HG02981 (cell line): ENCODE data around the gene ACAD8.

Experiments
- ATAC-seq: cut with Tn5 transposase; IDR thresholded peaks from one replicate; pipeline ENCODE4 v1.9.1; 2021; ENCODE audit warnings: mild to moderate bottlenecking, moderate library complexity; ENCODE audit not compliant: unreplicated experiment

Gene ACAD8

GRCh38 chr11:134253188-134253993 lies at the start of gene ACAD8, which contains the start of gene THYN1:
TSS of gene ACAD8 (plus strand) at chr11:134253568. CDS start at chr11:134253601, 33 bp downstream.
TSS of gene THYN1 (minus strand) at chr11:134253352. CDS start at chr11:134252882, 470 bp downstream.
- ATAC-seq = peak; percentile 99

GRCh38 chr11:134205729-134206128 lies 47.6 kb upstream of the ACAD8 start:
- ATAC-seq = no peak

GRCh38 chr11:134206185-134206584 lies 47.2 kb upstream of the ACAD8 start:
- ATAC-seq = no peak

GRCh38 chr11:134207538-134208239 lies 45.7 kb upstream of the ACAD8 start:
- no peak for ATAC-seq

DNA sequence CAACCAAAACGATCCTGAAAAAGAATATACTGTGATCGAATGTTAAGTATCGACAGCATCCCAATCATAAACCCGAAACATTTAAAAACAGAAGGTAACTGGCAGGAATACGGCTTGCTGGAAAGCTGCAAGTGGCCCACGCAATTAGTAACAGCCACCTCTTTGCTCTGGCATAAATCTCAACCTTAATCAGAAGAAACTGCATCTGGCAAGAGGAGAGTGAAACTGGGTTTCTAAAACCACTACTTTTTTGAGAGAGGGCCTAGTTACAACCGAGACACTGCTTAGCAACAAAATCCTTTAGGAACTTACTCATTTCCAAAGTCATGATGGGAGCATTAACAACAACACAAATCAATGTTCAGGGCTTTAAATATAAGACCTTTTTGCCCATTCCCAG lies 37.5 kb upstream of the ACAD8 start:
- no peak for ATAC-seq

DNA sequence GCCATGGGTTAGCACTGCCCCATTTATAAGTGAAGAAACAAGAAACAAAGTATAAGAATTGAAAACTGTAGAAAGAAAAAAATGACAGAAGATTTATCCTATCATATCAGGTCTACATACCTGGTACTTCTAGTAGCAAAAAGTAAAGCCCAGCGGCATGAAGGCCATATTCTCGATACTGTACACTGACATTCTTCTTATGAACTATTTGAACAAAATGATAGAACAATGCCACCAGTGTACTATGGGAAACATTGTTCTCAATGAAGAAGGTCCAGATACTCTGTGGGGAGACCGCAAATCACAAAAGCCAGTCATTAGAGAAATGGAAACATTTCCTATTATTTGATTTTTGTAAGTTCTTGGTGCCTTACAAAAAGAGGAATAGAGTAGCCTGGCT lies 36.6 kb upstream of the ACAD8 start:
- ATAC-seq = no peak

DNA sequence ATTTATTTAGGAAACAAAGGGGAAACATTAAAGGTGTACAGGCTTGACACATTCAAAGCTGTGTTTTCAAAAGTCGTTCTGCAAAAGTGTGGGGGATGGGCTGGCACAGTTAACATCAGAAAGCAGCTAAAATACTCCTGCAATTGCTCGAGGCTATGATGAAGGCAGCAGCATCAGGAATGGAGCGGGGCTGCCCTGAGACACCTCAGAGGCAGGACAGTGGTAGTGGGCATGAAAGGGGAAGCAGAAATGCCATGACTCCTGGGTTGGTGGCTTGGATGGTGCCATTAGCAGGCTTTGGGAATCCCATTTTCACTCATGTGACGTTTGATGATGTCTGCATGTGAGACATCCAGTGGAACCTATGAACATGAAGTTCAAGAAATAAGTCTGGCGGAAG lies 30.2 kb upstream of the ACAD8 start:
- no peak for ATAC-seq

- ATAC-seq = peak; percentile 70
Measured at GRCh38 chr11:134223836-134224709, 29.3 kb upstream of the ACAD8 start, which contains the start of the genes NCAPD3 and VPS26B. TSS of gene NCAPD3 (minus strand) at chr11:134223967. CDS start at chr11:134223926, 41 bp downstream. TSS of gene VPS26B (plus strand) at chr11:134224671. CDS start at chr11:134225123, 452 bp downstream.

DNA sequence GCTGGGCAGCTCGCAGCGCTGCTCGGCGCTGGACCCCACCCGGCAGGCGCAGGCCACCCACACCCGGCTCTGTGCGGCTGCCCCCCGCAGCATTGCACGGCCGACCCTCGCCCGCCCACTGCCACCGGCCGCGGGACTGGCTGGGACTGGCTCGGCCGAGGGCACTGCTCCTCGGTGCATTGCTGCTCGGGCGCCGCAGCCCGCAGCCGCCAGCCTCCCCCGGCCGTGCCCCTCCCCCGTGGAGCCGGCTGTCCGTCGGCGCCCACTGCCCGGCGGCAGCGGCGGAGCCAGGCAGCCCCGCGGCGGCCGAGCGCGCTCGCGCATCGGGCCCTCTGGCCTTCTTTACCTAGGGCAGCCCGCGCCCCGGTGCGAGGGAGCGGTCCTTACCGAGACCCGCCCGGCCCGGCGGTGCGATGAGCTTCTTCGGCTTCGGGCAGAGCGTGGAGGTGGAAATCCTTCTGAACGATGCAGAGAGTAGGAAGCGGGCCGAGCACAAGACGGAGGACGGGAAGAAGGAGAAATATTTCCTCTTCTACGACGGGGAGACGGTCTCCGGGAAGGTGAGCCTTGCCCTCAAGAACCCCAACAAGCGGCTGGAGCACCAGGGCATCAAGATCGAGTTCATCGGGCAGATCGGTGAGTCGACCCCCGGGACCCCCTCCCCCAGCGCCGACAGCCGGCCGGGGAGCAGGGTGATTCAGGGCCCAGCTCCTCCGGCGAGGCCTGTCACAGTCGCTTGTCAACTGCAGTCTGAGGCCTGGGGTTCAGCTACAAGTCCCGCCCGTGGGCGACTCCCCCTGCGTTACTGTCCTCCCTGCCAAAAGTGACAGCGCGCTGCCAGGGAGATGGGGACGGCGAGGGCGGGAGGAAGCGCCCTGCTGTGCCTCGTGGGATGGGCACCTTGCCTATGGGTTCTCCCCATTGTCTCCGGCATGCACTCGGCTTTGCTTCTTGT lies 28.4 kb upstream of the ACAD8 start:
- ATAC-seq = peak; percentile 23

GRCh38 chr11:134226806-134227325 lies 26.5 kb upstream of the ACAD8 start:
- no peak for ATAC-seq

DNA sequence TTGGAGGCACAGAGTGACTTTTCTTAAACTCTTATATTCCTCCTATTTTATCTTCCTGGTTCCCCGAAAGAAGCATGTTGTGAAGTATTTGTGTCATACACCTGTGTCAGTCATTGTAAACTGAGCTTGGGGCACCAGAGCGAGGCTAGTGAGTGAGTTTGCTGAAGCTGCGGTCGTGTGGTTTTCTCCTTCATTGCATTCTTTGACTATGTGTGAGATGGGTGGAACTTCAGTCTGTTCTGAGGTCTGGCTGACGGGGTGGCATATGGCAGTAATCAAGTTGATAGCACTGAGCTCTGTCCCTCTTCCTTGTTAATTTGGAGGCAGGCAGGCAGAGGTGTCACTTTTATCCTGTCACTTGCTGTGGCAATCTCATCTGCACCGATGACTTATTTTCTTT lies 24.7 kb upstream of the ACAD8 start:
- ATAC-seq = peak; percentile 46

DNA sequence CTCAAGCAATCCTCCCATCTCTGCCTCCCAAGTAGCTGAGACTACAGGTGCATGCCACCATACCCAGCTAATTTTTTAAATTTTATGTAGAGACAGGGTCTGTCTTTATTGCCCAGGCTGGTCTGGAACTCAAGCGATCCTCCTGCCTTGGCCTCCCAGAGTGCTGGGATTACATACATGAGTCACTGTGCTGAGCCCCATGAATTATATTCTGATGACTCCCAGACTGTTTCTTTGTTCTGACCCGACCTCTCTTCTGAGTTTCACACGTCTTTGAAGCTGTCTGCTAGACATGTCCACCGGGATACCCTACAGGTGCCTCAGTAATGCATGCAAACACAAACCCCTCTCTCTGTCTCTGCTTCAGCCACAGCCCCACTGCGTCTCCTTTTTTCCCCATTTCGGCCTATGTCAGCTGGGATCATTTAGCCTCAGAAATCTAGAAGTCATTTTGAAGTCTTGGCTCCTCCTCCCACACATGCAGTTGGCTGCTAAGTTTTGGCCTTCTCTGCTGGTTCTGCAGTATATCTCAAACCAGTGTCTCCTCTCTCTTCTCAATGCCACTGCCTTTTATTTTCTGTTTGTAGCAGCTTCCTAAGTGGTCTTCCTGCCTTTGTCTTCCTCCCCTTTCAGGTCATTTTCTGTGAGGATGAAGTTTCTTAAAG lies 24.1 kb upstream of the ACAD8 start:
- no peak for ATAC-seq

GRCh38 chr11:134230339-134230738 lies 23.0 kb upstream of the ACAD8 start:
- ATAC-seq = no peak

DNA sequence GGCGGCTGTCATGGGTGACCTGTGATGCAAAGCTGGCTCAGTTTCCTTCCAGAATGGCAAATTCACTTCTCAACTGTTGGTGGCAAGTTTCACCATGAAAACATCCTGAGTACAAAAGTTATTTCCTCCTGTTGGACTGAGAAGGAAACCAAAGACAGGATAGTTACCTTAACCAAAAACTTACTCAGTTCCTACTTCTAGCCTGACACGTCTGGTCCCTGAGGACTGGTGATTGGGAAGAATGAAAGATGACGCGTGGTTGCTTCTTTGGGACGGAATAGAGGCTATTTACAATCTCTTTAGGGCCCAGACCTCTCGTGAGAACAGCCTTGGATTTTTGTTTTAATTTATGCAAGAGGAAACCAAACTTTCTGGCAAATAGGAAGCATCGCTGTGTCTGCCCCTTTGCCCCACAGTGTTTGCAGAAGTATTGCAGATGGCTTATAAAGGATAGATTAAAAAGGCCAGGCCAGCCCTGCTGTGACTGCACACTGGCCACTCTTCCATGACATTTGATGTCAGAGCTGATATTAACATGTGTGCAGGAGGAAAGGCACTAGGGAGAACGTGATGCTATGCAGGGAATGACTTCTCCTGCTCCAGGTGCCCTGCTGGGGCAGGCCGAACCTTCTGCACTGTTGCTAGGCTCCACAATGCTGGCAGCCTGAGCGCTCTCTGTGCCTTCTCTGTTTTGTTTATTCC lies 21.3 kb upstream of the ACAD8 start:
- peak; percentile 27 for ATAC-seq

DNA sequence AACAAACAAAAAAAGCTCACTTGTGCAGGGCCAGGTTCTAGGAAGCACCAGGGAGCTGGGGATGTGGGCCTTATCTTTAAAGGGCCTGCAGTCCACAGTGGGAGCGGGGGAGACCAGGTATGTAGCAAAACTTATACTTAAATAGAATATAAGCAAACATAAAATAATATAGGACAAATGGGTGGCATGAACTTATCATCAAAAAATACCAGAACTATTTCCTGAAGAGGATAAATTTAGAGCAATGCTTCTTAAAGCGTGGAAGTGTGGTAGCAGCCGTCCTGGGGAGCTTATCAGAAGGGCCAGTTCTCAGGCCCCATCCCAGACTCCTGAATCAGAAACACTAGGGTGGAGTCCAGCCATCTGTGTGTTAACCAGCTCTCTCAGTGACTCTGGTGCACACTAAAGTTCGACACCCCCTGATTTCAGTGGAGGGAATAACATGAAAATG lies 19.6 kb upstream of the ACAD8 start:
- ATAC-seq = no peak

GRCh38 chr11:134235399-134235798 lies 18.0 kb upstream of the ACAD8 start:
- ATAC-seq = no peak

DNA sequence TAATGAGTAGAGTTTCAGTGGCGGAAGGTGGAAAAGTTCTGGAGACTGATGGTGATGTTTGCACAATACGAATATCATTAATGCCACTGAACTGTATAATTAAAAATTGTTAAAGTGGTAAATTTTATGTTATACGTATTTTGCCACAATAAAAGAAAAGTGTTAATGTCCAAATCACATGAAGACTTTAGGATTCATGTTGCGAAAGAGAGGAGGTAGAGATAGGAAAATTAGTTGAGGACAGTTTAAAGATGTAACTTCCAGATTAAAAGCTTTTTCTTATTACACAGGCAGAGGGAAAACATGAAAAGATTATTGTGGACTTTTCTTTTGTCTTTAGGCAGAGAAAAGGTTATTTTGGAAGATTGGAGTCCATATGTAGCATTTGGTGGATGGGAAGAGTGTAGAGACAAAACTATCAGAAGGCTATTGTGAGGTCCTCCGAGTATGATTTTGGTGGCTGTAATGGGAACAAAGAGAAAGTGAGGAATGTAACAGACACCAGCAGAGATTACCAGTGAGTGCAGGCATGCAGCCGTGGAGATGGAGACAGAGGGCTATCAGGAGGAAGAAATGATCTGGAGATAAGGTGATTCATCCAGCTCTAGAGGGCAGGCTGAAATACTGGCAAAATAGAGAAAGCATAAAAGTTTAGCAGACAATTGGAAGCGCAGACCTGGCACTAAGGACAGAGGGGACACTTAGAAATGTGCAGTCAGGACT lies 16.4 kb upstream of the ACAD8 start:
- ATAC-seq = no peak

DNA sequence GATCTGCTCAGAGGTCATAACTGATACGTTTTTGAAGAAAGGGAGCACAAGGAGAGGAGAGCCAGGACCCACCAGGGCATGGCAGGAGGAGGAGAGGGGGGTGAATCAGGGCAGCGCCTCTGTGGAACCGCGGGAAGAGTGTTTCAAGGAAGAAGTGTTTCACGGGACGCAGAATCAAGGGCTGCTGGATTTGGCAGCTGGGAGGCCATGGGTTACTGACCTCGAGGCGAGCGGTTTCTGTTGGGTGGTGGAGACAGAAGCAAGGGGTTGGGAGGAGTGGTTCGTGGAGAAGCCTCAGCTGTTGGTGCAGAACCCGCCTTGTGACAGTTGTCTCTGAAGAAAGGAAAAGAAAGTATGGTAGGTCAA lies 15.8 kb upstream of the ACAD8 start:
- ATAC-seq = no peak
